GM18868 (cell line): ENCODE measurements around the gene TUBA1C.
A peak's percentile ranks its signal among the peaks of the same experiment; 100 is the strongest.

Source experiments
- ATAC-seq: cut with Tn5 transposase; IDR thresholded peaks from one replicate; pipeline ENCODE4 v1.9.1; 2021; ENCODE audit warnings: mild to moderate bottlenecking, moderate library complexity; ENCODE audit not compliant: unreplicated experiment

Gene TUBA1C

GRCh38 chr12:49264873-49265792 lies at the start of gene TUBA1C:
TUBA1C (plus strand) TSS chr12:49265082; CDS start chr12:49265182, 100 bp downstream.
- ATAC-seq, result peak; percentile 89

GRCh38 chr12:49219417-49220026 lies 45.4 kb upstream of the TUBA1C start:
- no peak for ATAC-seq

DNA sequence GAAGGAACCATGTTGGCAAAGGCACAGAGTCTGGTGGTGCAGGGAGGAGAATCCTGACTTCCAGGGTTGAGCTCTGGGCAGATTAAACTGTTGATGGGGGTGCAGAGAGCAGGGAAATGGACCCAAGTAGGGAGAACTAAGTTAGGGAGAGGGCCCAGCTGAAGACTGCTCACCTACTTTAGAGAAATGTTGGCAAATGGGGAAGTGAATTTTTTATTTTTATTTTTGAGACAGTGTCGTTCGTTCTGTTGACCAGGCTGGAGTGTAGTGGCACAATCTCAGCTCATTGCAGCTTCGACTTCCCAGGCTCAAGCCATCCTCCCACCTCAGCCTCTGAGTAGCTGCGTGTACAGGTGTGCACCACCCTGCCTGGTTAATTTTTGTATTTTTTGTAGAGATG lies 43.9 kb upstream of the TUBA1C start:
- ATAC-seq, result no peak

DNA sequence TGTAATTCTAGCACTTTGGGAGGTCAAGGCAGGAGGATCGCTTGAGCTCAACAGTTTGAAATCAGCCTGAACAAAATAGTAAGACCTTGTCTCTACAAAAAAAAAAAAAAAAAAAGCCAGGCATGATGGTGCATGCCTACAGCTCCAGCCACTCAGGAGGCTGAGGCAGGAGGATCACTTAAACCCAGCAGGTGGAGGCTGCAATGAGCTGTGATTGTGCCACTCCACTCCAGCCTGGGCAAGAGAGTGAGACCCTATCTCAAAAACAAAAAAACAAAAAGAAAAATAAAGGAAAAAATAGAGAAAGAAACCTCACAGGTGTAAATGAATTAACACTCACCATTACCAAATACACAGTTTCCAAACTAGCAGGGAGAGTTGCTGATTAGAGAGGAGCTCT lies 41.8 kb upstream of the TUBA1C start:
- ATAC-seq, result no peak

- no peak for ATAC-seq
Measured at GRCh38 chr12:49223590-49224369, 41.1 kb upstream of the TUBA1C start.

DNA sequence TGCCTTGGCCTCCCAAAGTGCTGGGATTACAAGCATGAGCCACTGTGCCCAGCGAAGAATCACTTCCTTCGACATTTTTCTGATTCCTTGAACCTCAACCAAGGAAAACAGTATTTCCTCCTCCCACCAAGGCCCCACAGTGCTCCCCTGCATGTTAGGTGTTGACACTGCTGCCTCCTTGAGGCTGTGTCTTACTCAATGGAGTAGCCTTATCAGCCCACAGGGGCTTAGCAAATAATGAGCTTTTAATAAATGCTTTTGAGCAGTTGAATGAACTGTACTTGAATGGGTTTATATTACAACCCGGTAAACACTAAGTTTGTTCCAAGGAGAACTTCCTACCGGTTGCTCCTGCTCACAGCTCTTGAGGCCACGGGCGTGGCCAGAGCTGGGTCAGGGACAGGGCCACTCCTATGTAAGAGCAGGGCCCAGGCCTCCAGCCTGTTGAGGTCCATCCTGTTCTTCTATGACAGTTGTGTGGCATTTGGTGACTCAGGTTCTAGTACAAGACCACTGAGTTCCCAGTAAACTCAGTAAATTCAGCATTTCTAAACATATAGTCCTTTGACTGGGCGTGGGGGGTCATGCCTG lies 39.2 kb upstream of the TUBA1C start:
- no peak for ATAC-seq

- ATAC-seq, result no peak
Measured at GRCh38 chr12:49227713-49228112, 37.2 kb upstream of the TUBA1C start.

DNA sequence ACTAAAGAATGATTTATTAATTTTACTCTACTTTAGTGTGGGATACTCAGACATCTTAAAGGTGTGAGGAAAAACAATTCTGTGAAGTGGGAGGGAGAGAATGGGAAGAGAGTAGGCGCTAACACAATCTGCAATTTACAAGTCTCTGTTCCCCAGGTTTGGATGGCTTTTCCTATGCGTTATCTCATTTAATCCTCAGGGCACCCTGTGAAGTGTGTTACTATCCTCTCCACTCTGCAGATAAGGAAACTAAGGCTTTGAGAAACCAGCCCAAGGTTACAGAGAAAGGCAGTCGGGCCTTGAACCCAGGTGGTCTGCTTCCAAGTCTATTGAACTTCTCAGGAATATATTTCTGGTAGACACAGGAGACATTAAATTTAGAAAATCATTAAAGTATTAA lies 36.2 kb upstream of the TUBA1C start:
- ATAC-seq, result no peak

GRCh38 chr12:49230176-49230804 lies 34.6 kb upstream of the TUBA1C start:
- no peak for ATAC-seq

GRCh38 chr12:49230805-49231194 lies 34.1 kb upstream of the TUBA1C start:
- no peak for ATAC-seq

GRCh38 chr12:49231878-49232655 lies 32.8 kb upstream of the TUBA1C start:
- no peak for ATAC-seq

DNA sequence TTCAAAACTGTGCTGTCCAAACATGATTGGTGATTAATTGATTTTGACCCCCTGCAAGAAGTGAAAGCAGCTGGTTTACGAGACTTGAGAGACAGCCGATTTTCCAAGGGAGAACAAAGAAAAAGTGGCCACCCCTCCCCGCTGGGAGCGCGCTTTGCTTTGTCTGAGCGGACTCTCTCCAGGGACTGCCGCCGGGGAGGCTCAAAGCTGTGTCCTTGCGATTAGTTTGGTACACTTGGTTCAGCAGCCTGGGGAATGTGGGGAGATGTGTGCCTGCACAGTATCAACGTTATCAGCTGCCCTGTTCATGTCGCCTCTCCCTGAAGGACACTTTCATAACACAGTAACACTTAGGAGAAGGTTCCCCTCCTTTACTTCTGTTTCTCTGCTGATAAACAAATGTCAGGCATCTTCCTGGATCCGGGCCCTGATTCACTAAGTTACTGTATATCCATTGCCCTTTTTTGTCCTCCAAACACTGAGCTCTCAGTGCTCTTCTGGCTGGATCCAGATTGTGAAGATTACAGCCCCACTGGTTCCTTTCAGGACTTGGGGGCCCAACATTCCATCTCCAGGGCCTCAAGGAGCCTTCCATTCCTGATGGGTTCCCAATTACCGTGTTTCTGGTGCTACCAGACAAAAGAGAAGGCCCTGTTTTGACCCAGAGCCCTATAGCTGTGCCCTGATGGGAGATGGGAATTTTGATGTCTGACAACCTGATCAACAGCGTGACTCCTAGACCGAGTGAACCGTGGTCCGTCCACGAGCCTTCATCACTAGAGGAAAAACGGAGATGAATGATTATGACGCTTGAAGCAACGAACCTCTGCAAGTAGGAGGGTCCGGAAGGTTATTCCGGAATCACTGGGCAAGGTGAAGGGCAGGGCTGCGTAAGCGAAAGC lies 31.7 kb upstream of the TUBA1C start:
- ATAC-seq, result no peak

DNA sequence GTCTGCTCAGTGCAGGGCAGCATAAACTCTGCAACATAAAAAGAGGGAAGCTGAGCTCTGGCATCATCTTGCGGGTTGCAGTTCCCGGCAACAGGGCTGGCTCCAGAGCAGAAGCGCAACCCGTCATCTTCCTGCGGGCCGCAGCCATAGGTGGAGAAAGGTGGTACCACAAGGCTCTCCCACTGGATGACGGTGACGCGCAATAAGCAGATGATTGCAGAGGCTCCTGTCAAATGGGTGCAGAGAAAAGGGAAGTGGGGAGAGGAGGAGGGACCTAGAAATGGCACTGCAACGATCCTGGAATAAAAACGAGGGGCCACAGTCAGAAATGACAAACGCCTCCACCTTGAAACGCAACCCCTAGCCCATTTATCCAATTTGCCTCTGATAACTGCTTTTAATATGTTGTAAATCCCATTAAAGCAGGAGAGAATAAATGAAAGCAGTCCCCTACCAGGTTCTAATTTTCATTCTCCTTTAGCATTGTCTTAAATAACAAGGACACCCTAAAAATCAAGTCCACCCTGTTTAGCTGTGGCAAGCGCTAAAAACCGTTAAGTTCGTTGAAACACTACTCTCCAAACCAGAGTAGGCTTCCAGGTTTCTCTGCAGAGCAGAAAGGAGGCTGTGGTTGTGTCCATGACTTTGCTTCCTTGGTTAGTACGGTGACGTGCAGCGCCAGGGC lies 30.9 kb upstream of the TUBA1C start:
- peak; percentile 45 for ATAC-seq

GRCh38 chr12:49236423-49236822 lies 28.5 kb upstream of the TUBA1C start:
- ATAC-seq, result no peak

DNA sequence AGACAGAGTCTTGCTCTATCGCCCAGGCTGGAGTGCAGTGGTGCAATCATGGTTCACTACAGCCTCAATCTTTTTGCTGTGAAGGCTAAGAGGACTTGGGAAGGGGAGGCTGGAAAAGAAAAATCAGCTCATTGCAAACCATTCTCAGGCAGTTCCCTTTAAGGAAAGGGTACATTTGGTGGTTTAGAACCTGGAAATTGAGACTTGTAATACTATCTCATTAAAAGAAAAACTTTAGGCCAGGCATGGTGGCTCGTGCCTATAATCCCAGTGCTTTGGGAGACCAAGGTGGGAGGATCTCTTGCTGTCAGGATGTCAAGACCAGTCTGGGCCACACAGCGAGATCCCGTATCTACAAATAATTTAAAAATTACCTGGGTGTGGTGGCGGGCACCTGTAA lies 21.3 kb upstream of the TUBA1C start:
- no peak for ATAC-seq

DNA sequence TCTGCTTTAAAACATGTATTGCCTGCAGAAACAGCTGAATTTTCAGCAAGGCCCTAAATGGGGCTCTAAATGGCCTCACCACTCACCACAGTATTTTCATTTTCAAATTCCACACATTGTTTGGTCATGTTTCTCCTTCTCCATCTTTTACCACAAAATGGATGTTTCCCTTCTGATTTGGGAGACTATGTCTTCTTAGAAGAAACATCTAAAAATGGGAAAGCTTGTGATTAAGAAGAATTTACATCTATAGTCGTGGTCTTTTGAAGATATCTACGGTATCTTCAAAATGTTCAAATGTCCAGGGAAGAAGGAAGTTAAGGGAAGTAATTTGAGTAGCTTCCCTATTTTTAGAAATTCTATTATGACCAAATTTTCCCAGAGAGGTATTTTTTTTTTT lies 20.7 kb upstream of the TUBA1C start:
- ATAC-seq, result no peak

GRCh38 chr12:49251357-49251756 lies 13.5 kb upstream of the TUBA1C start:
- no peak for ATAC-seq

DNA sequence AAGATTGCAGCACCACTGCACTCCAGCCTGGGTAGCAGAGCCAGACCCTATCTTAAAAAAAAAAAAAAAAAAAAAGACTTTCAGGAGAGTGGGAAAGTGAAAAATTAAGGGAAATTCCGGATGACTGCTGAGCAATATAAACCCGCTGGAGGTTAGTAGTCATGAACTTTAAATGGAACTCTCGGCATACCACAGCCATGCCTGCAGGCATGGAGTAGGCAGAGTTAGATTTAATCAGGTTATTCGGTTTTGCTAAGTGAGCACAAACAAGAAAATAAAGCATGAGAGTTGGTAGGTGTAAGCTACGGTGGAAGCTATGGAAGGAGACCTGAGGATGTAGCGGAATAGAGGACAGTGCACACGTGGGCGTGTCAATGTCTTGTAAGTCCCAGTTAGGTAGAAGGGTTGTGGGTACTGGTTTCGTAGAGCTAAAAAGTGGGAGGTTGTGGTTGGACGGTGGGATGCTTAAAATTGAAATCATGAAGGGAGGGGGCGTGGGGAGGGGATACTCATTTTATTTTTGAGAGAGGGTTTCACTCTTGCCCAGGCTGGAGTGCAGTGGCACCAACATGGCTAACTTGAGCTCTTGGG lies 11.8 kb upstream of the TUBA1C start:
- no peak for ATAC-seq
